ENCODE measurements around the gene ANKRD50.

Gene ANKRD50

GRCh38 chr4:124666496-124666895, 46.0 kb downstream of the ANKRD50 start:
- H3K4me2 ChIP-seq (ENCODE audit: low read length): no peak overlapping the region
- peaks cover 4% of the 10 kb centered on the region for H3K36me3 ChIP-seq (replicated peaks; ENCODE audit: low read depth, low read length)
- TF ChIP-seq EZH2phosphoT487 (IDR thresholded peaks at IDR 0.05; ENCODE audit: low read depth) (no peak), CTCF (IDR thresholded peaks at IDR 0.05; ENCODE audit: low read depth, low read length) (no peak)
- no peaks in the 10 kb centered on the region for H4K20me1 ChIP-seq (ENCODE audit: insufficient read depth, low read length)
- H3K9ac ChIP-seq (ENCODE audit: low read length): no peak overlapping the region
- no peaks in the 10 kb centered on the region for H3K4me1 ChIP-seq (ENCODE audit: low read length)
- no peak overlapping the region for H3K27ac ChIP-seq (ENCODE audit: low read length)
- no peak overlapping the region for H3K4me3 ChIP-seq (ENCODE audit: low read length)
- no peaks in the 10 kb centered on the region for H3K27me3 ChIP-seq (ENCODE audit: low read depth, low read length)
- H3K79me2 ChIP-seq (ENCODE audit: low read length): no peaks in the 10 kb centered on the region
- no peaks in the 10 kb centered on the region for H3K9me3 ChIP-seq (ENCODE audit: insufficient read depth, low read length)
- H2AFZ ChIP-seq (ENCODE audit: low read depth, low read length): no peak overlapping the region

GRCh38 chr4:124658795-124659194, 53.7 kb downstream of the ANKRD50 start:
- Histone ChIP-seq H3K36me3 (replicated peaks; ENCODE audit: low read depth, low read length) (no peaks in the 10 kb centered on the region), H3K4me3 (ENCODE audit: low read length) (no peak overlapping the region), H3K27ac (ENCODE audit: low read length) (no peak overlapping the region), H3K79me2 (ENCODE audit: low read length) (no peaks in the 10 kb centered on the region), H3K27me3 (ENCODE audit: low read depth, low read length) (no peaks in the 10 kb centered on the region), H3K9ac (ENCODE audit: low read length) (no peak overlapping the region), H3K4me2 (ENCODE audit: low read length) (no peak overlapping the region), H4K20me1 (ENCODE audit: insufficient read depth, low read length) (no peaks in the 10 kb centered on the region), H3K9me3 (ENCODE audit: insufficient read depth, low read length) (no peaks in the 10 kb centered on the region), H2AFZ (ENCODE audit: low read depth, low read length) (no peak overlapping the region), H3K4me1 (ENCODE audit: low read length) (no peaks in the 10 kb centered on the region)
- TF ChIP-seq CTCF (IDR thresholded peaks at IDR 0.05; ENCODE audit: low read depth, low read length) (no peak), EZH2phosphoT487 (IDR thresholded peaks at IDR 0.05; ENCODE audit: low read depth) (no peak)

- H3K9ac ChIP-seq (ENCODE audit: low read length): no peak overlapping the region
- H3K27me3 ChIP-seq (ENCODE audit: low read depth, low read length): no peaks in the 10 kb centered on the region
- no peak for TF ChIP-seq EZH2phosphoT487 (IDR thresholded peaks at IDR 0.05; ENCODE audit: low read depth)
- no peak for TF ChIP-seq CTCF (IDR thresholded peaks at IDR 0.05; ENCODE audit: low read depth, low read length)
- H4K20me1 ChIP-seq (ENCODE audit: insufficient read depth, low read length): no peaks in the 10 kb centered on the region
- H3K36me3 ChIP-seq (replicated peaks; ENCODE audit: low read depth, low read length): no peaks in the 10 kb centered on the region
- no peak overlapping the region for H3K27ac ChIP-seq (ENCODE audit: low read length)
- no peaks in the 10 kb centered on the region for H3K9me3 ChIP-seq (ENCODE audit: insufficient read depth, low read length)
- no peak overlapping the region for H3K4me3 ChIP-seq (ENCODE audit: low read length)
- no peaks in the 10 kb centered on the region for H3K79me2 ChIP-seq (ENCODE audit: low read length)
- H3K4me1 ChIP-seq (ENCODE audit: low read length): no peaks in the 10 kb centered on the region
- H3K4me2 ChIP-seq (ENCODE audit: low read length): no peak overlapping the region
- no peak overlapping the region for H2AFZ ChIP-seq (ENCODE audit: low read depth, low read length)
Observed at GRCh38 chr4:124650614-124651013, 61.9 kb downstream of the ANKRD50 start.

GRCh38 chr4:124647599-124647998, 64.9 kb downstream of the ANKRD50 start:
- Histone ChIP-seq H3K9ac (ENCODE audit: low read length) (no peak overlapping the region), H3K9me3 (ENCODE audit: insufficient read depth, low read length) (no peaks in the 10 kb centered on the region), H3K27me3 (ENCODE audit: low read depth, low read length) (no peaks in the 10 kb centered on the region), H3K4me2 (ENCODE audit: low read length) (no peak overlapping the region), H3K27ac (ENCODE audit: low read length) (no peak overlapping the region), H3K4me3 (ENCODE audit: low read length) (no peak overlapping the region), H2AFZ (ENCODE audit: low read depth, low read length) (no peak overlapping the region), H3K4me1 (ENCODE audit: low read length) (peaks cover 11% of the 10 kb centered on the region), H4K20me1 (ENCODE audit: insufficient read depth, low read length) (no peaks in the 10 kb centered on the region), H3K36me3 (replicated peaks; ENCODE audit: low read depth, low read length) (no peaks in the 10 kb centered on the region), H3K79me2 (ENCODE audit: low read length) (no peaks in the 10 kb centered on the region)
- TF ChIP-seq CTCF (IDR thresholded peaks at IDR 0.05; ENCODE audit: low read depth, low read length): no peak

Measured in OCI-LY3 (cell line).